Activated gamma-delta T cell treated with Interleukin-2 at 50 U/mL for 16 hours (primary cell): ENCODE data around the gene KCNIP2.

Experiments used
- DNase-seq: peaks from one replicate; pipeline ENCODE4 v3.0.0-alpha.2; 2020

The KCNIP2 gene

DNA sequence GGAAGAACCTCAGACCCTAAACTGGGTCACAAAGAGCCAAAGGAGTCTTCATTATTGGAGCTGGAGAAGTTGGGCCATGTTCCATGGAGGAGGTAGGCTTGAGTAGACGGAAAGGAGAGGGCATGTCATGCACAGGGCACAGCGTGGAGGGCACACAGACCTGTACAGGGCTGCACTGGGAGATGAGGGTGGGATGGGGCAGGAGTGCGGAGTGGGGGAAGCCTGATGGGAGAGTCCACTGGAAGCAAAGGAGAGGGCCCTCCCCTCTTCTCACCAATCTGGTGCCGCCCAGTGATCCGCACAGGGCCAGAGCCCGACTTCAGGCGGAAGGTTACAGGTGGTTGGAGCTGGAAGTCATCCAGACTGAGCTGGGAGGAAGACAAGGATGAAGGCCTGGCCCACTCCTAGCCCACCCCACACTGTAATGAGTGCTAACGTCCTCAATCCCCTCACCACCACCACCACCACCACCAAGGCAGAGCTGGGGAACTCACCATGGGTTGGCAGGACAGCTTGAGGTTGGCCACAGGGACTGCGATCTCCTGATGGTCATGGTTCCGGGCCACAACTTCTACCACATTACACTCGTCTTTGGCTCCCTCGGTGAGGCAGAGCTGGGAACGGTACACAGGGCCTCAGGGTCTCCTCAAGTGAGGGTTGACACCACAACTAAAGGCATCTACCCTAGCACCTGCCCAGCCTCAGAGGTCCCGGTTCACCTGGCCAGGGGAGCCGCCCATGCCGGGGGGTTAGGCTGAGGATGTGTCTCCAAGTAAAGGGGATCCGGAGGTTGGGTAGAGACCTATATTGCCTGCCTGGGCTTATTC, 61.4 kb downstream of the KCNIP2 start:
- no peak for DNase-seq

DNA sequence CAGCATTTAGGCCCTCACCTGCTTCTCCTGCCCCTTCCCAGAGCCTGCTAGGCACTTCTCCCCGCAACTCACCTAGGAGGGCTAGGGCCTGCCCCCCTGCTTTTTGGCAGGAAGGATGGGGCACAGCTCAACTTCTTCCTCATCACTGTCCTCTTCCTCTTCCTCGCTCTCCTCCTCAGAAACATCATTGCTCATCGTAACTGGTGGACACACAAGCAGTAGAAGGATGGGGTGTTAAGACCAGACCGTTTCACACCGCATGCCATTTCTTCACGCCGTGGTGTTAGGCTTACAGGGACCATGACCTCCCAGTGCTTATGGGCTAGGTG, 62.0 kb downstream of the KCNIP2 start:
- DNase-seq, result no peak

DNA sequence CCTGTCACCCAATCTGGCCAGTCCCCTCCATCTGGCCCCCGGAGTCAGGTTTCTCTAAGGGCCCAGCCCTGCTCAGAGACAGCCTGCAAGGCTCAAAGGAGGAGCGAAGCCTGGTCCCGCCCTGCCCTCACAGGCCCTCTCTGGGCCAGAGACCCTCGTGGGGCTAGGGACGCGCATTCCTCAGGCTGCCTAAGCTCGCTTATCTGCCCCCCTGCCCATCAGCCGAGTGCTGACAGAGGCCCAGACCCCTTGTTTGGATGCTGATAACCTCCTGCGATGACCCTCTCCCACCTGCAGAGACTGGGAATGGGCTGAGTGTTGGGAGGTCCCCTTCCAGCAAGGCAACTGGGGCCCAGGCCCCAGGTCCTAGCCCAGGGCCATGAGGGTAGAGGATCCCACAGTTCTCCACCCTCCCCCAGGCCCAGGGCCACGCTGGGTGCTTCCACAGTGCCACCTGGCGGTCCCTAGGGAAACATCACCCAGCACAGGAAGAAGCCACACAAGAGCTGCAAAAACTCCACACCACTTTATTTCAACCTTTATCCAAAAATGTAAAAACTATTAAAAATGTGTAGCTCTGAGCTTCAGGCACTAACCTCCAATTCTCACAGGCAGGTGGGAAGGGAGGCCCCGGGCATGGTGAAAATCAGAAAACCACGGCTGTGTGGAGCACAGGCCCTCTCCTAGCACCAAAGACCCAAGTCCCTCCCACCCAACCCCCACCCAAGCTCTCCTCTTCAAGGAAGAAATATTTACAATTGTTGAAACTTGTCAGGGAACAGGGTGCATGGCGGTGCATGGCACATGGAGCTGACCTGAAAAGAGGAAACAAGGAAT, 62.6 kb downstream of the KCNIP2 start:
- peak; percentile 64 for DNase-seq

DNA sequence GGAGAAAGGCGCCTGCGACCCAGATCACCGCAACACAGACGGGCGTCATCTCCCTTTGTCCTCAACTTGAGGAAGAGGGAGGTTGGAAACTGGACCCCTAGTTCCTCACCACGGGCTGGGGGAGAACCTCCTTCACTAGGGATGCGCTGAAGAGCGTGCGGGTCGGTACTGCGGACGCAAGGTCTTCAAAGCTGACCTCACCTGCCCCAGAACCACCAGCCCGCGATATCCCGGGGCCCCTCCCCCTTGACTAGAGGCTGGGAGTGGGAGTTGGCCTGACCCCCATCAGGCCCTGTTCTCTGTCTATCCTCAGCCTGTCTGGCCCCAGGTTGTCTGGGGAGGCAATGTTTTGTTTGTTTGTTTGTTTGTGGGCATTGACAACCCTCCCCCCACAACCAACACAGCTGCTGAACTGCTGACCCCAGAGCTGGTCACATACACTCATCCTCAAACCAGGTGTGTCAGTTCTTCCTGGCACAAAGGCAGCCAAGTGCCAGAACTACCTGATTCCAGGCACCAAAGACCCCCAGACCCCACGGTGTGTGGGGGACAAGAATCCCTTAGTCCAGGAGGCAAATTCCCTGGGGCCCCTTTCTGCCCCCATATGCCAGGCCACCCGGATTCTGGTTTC, 63.3 kb downstream of the KCNIP2 start:
- DNase-seq, result no peak

DNA sequence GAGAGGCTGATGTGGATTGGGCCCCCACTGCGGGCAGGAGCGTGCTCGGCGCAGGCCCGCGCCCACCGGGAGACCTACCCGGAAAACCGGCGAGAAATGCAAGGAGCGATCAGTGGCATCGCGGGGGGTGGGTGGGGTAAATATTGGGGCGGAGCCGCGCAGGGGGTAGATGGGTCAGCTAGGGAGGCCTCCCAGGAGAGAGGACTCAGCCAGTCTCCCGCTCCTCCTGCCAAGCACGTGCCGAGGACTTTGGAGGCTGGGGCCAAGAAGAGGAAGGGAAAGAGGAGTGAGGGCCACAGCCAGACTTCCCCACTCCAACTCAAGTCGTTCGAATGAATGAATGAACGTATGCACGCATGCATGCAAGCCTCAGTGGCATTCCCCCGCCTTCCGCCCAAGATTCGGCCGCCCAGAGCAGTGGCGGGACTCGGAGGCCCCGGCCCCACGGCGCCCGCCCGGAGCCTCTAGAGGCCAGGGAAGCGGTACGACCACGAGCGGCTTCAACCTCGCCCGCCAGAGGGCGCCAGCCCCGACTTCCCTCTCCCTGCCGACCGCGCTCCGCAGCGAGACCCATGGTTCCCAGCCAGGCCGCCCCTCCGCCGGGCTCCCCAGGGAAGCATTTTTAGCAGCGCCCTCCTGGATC, 63.9 kb downstream of the KCNIP2 start:
- DNase-seq, result peak; percentile 81

DNA sequence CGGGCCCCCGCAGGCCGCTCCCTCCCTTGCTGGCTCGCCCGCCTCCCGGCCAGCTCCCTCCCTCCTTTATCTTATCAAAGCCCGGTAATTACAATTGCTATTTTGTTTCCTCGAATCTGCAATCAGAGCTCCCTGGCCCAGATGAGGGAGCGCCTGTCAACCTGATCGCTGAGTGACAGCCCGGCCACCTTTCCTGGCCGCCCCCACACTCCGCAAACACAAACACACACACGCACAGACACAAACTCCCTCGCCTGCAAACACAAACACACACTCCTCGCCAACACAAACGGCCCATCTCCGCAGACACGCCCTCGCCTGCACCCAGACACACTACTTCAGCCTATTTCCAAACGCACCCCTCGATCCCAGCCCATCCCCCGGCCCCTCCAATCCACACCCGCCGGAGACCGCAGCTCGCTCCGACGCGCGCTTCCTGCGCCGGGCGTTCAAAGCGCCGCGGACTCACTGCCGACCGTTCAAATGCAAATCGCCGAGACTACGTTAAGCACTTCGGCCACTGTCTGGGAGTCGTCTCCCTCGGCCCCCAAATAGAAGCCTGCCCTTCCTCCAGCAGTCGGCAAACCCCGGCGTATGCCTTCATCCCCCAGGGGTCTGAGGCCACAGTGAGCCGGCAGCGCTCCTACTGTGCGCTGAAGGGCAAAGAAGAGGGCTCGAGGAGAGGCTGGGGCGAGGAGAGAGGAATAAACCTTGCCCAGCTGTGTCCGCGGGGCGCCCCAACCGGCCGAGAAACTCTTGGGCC, 64.6 kb downstream of the KCNIP2 start:
- no peak for DNase-seq

DNA sequence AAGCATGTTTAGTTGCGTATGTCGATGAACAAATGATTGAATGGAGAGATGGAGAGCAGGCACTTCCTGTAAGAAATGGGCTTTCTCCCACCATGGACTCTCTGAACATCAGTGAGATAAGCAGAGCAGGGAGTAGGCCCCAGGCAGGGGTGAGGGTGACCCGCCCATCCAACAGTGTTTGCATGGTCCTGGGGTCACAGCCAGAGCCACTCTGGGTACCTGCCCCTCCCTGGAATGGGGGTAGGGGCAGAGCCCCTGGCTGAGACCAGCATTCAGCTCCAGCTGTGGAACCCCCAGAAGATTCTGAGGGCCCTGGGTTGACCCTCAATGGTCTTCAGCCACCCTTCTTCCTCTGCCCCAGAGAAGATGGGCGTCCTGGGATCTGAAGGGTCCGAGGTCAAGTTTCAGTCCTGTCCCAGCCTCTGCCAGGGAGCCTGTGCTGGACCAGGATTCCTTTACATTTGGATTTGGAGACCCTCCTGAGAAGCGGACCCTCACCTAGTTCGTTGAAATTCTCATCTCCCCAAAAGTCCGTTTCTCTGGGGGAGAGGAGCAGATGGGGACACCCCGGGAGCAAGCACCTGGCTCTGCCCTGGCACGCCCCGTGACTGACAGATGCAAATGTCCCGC, 65.3 kb downstream of the KCNIP2 start:
- no peak for DNase-seq

DNA sequence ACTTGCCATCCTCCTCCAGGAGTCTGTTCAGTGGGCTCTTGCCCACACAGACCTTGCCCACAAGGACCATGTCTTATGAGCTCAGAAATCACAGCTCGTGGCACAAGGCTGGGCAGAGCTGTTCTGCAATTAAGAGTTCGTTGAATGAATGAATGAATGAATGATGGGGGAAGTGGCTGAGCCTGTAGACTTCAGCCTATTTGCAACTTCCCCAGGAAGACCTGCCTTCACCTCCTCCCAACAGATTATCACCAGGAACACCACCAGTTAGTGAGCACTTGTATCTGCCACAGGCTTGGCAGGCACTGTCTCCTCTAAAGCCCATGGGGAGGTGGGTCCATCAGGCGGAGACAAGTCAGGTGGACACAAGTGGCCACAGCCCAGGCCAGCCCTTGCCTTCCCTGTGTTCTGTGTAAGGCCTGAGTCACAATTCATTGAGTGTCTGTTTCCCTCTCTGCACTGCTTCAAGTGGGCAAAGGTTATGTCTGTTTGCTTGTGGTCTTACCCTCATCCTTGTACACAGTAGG, 65.9 kb downstream of the KCNIP2 start:
- DNase-seq, result no peak

DNA sequence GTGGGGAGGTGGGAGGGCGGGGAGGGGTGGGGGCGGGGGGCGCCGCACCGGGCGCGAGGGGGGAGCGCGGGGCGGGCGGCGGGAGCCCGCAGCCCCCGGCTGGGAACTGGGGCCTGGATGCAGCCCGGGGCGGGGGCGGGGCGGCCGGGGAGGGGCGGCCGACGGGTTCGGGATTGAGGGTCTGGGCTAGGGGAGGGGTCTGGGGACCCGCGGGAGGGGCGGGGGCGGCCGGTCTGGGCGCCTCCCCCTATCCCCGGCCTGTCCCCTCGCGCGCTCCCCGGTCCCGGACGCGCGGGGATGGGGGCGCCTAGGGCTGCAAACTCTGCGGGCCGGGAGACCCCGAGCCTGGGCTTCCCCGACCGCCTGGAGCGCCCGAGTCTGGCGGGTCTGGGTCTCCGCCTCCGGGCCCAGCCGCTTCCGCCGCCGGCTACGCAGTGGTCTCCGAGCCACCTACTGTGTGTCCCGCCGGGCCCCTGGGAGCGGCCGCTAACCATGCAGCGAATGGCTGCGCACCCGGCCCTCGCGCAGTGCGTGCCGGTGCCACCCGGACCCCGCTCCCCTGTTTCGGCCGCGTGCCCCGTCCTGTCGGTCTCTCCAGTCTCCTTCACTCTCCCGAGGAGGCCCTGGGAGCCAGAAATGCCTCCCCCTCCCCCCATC, 67.3 kb downstream of the KCNIP2 start:
- no peak for DNase-seq
